ENCODE measurements around the gene MAMLD1.

DNA sequence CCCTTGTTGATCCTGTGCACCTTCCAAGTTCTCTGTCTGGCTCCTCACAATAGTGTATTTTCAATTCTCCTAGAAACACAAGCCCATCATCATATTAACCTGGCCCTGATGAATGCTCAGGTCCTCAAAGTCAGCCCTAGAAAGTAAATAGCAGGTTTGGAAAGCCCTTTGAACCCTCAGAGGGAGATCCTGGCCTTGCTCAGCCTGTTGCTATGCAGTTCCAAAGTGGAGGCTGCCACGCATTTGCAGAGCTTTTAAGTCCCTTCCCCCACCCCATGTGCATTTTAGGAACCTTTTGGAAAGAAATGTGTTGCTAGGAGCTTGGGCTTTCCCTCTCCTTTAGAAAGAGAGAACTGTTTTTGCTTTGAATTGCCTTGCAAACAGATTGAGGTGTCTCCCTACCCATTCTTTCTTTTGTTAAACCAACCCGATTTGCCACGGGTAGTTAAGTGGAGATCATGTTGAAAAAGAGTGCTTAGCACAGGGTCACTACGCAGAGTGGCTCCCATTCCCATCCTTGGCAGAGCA is 12.2 kb downstream of the MAMLD1 start:
- TF ChIP-seq, protein P1, sequence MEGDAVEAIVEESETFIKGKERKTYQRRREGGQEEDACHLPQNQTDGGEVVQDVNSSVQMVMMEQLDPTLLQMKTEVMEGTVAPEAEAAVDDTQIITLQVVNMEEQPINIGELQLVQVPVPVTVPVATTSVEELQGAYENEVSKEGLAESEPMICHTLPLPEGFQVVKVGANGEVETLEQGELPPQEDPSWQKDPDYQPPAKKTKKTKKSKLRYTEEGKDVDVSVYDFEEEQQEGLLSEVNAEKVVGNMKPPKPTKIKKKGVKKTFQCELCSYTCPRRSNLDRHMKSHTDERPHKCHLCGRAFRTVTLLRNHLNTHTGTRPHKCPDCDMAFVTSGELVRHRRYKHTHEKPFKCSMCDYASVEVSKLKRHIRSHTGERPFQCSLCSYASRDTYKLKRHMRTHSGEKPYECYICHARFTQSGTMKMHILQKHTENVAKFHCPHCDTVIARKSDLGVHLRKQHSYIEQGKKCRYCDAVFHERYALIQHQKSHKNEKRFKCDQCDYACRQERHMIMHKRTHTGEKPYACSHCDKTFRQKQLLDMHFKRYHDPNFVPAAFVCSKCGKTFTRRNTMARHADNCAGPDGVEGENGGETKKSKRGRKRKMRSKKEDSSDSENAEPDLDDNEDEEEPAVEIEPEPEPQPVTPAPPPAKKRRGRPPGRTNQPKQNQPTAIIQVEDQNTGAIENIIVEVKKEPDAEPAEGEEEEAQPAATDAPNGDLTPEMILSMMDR (IDR thresholded peaks at IDR 0.05), result no peak
- no peak for TF ChIP-seq POLR2A (IDR thresholded peaks at IDR 0.05)

All from body of pancreas (tissue), 4 donors.